T-helper 9 cell (primary cell): ENCODE results near the gene AKR1B15.

ENCODE experiments used
- DNase-seq: peaks from one replicate; pipeline ENCODE4 v3.0.0-alpha.2; 2020

The AKR1B15 gene

GRCh38 chr7:134619627-134620331 lies 70.9 kb downstream of the AKR1B15 start:
- no peak for DNase-seq

DNA sequence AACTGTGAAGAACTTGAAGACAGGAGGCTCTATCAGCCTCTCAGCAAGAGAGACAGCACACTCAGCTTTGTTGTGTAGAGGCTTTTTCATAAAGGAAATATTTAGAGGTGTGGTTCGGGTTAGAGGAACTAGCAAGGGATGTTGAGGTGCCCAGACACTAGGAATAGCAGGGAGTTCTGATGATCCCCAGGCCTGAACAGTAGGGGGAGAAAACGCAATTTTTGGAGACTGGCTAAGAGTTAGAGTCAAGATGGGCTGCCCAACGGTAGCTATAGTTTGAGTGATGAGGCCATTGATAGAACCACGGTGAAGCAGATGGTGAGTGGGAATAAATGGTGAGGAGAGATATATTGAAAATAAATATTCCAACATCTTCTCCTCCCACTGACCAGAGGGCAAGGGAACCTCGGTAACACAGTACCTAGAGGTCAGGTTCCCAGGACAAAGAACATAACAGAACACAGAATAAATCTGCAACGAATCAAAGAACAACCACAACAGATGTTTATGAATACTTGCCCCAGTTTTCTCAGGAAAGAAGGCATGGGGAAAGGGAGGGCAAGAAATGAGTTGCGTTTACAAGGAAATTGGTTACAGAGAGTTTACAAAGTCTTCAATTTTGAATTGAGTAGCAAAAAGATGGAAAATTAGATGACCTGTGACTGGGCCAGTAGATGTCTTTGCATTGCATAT lies 73.5 kb downstream of the AKR1B15 start:
- DNase-seq = no peak

GRCh38 chr7:134623193-134623592 lies 74.3 kb downstream of the AKR1B15 start:
- no peak for DNase-seq

DNA sequence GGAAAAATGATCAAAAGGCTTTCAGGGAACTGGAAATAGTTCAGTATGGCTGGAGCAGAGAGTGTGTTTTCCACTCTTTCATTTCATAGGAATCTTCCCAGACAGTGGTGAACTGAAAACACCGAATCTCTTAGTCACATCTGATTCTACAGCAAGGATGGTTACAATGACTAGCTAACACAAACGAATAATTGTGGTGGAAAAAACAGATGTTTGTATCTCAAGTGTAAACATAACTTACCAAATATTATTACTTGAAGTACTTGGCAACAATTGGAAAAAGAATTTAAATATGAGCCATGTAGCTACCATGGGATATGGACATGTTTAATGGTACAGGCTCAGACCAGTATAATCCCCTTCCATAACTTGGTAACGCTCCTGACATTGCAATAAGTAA lies 76.6 kb downstream of the AKR1B15 start:
- no peak for DNase-seq

DNA sequence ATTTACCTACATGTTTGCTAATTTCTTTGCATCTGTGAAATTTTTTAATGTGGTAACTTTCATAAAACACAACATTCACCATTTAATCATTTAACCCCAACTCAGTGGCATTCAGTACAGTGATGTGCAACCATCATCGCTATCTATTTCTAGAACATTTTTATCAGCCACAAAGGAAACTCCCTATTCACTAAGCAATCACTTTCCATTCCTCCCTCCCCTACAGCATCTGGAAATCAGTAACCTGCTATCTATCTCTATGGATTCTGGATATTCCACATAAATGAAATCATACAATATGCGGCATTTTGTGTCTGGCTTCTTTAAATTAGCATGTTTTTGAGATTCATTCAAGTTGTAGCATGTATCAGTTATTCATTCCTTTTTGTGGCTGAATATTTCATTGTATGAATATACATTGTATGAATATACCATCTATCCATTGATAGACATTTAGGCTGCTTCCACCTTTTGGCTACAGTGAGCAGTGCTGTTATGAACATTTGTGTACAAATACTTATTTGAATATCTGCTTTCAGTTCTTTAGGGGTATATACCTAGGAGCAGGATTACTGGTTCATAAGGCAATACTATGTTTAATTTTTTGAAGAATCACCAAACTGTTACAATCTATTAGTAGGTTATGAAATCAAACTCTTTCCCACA lies 78.3 kb downstream of the AKR1B15 start:
- no peak for DNase-seq

- DNase-seq = no peak
These were observed 78.9 kb downstream of the AKR1B15 start for GRCh38 chr7:134627775-134628153.

DNA sequence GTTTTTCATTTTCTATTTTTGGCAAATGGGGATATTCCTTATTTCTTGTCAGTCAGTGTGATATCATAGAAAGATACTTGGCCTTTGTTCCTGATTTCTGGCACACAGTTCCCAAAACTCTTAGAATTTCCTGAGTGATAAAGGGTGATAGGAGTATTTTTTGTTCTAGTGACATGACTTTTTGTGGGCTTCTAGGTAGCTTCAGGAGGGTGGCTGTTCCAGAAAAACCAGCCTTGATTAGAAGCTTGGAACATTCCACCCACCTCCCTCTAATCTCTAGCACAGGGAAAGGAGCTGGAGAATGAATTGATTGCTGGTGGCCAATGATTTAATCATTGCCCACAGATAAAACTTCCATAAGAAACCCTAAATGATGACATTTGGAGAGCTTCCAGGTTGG lies 80.5 kb downstream of the AKR1B15 start:
- DNase-seq = no peak
